Neural cell (in vitro differentiated cells): Measurements from ENCODE around the gene KRTAP1-5. TPM values are rescaled to one million over a fixed set of nuclear protein-coding genes. Genes with fewer than 3 reads are reported as not detected.
"Not testable (repeated sequence)": the region's sequence is repeated elsewhere in the genome, so short reads cannot be mapped to it uniquely, and the experiment has no call there.

Source experiments
- H2AFZ ChIP-seq: fragments of 200-600, 300-800 bp; sonication (generic), shearing (Covaris generic); 2 replicates; pipeline ENCODE4 v1.6.0; 2014; ENCODE audit warnings: low read depth, mild to moderate bottlenecking, antibody characterized with exemption, low read length, moderate library complexity
- H3F3A ChIP-seq: fragments of 200-600 bp; shearing (Covaris generic); 2 replicates; pipeline ENCODE4 v1.6.1; 2016; ENCODE audit warnings: mild to moderate bottlenecking, moderate library complexity, mixed read lengths, antibody characterized with exemption, low read length; ENCODE audit not compliant: insufficient read depth, poor library complexity, severe bottlenecking
- H3K27ac ChIP-seq: fragments of 200-600, 300-800 bp; sonication (generic), shearing (Covaris generic); 2 replicates; pipeline ENCODE4 v1.5.1; 2014; ENCODE audit warnings: mild to moderate bottlenecking, low read length, moderate library complexity
- H3K27me3 ChIP-seq: fragments of 300-800, 200-600 bp; sonication (generic), shearing (Covaris generic); 2 replicates; pipeline ENCODE4 v1.6.0; 2014; ENCODE audit warnings: mild to moderate bottlenecking, low read depth, low read length, moderate library complexity; ENCODE audit not compliant: insufficient read depth
- H3K36me3 ChIP-seq: fragments of 300-800, 200-600 bp; sonication (generic), shearing (Covaris generic); 2 replicates; pipeline ENCODE4 v1.5.1; 2014; ENCODE audit warnings: mild to moderate bottlenecking, antibody characterized with exemption, low read length, moderate library complexity; ENCODE audit not compliant: insufficient read depth
- H3K4me2 ChIP-seq: fragments of 300-800, 200-600 bp; sonication (generic), shearing (Covaris generic); 2 replicates; pipeline ENCODE4 v1.6.0; 2014; ENCODE audit warnings: mild to moderate bottlenecking, low read length
- H3K4me3 ChIP-seq: fragments of 300-800, 200-600 bp; sonication (generic), shearing (Covaris generic); 2 replicates; pipeline ENCODE4 v1.5.1; 2014; ENCODE audit warnings: mild to moderate bottlenecking, low read length, moderate library complexity
- H3K79me2 ChIP-seq: fragments of 200-600 bp; shearing (Covaris generic); replicated peaks from 2 replicates; pipeline ENCODE4 v1.6.0; 2014; ENCODE audit warnings: mild to moderate bottlenecking, low read length, moderate library complexity; ENCODE audit not compliant: insufficient read depth
- H3K9ac ChIP-seq: fragments of 300-800, 200-600 bp; sonication (generic), shearing (Covaris generic); 2 replicates; pipeline ENCODE4 v1.6.1; 2016; ENCODE audit warnings: mild to moderate bottlenecking, low read length, mixed read lengths
- H3K9me2 ChIP-seq: fragments of 200-600 bp; shearing (Covaris generic); 2 replicates; pipeline ENCODE4 v1.6.1; 2016; ENCODE audit warnings: mild to moderate bottlenecking, low read length, mixed read lengths; ENCODE audit not compliant: insufficient read depth
- H3K9me3 ChIP-seq: fragments of 200-600, 300-800 bp; sonication (generic), shearing (Covaris generic); 2 replicates; pipeline ENCODE4 v1.6.1; 2016; ENCODE audit warnings: mild to moderate bottlenecking, mixed run types, low read length, moderate library complexity, mixed read lengths
- H4K20me1 ChIP-seq: fragments of 200-600 bp; shearing (Covaris generic); 2 replicates; pipeline ENCODE4 v1.6.1; 2016; ENCODE audit warnings: mild to moderate bottlenecking, mixed run types; ENCODE audit not compliant: insufficient read depth
- EP300 ChIP-seq: fragments of 450-650 bp; conservative IDR thresholded peaks from 2 replicates; pipeline ENCODE4 v1.6.1; 2014; ENCODE audit warnings: antibody characterized with exemption, mild to moderate bottlenecking, moderate library complexity; ENCODE audit not compliant: poor library complexity, severe bottlenecking
- EZH2 ChIP-seq: fragments of 200-600, 300-800 bp; shearing (Covaris generic), sonication (generic); IDR thresholded peaks from 2 replicates; pipeline ENCODE4 v1.6.1; 2014; ENCODE audit warnings: antibody characterized with exemption, low read length, borderline replicate concordance, mild to moderate bottlenecking; ENCODE audit not compliant: insufficient read depth, poor library complexity, severe bottlenecking
- MXI1 ChIP-seq: fragments of 450-650 bp; conservative IDR thresholded peaks from 2 replicates; pipeline ENCODE4 v1.6.1; 2014; ENCODE audit warnings: antibody characterized with exemption, mild to moderate bottlenecking; ENCODE audit not compliant: poor library complexity, severe bottlenecking
- POLR2AphosphoS5 ChIP-seq: IDR thresholded peaks from 2 replicates; pipeline ENCODE4 v1.6.1; 2012
- RAD21 ChIP-seq: fragments of 450-650 bp; conservative IDR thresholded peaks from 2 replicates; pipeline ENCODE4 v1.6.1; 2014; ENCODE audit warnings: antibody characterized with exemption, mild to moderate bottlenecking, moderate library complexity
- SMC3 ChIP-seq: fragments of 450-650 bp; conservative IDR thresholded peaks from 2 replicates; pipeline ENCODE4 v1.6.1; 2014; ENCODE audit warnings: antibody characterized with exemption, mild to moderate bottlenecking, moderate library complexity; ENCODE audit not compliant: poor library complexity
- TAF1 ChIP-seq: IDR thresholded peaks from 2 replicates; pipeline ENCODE4 v1.6.1; 2012; ENCODE audit warnings: low read depth
- polyA plus RNA-seq: library from polyadenylated mRNA; depleted of rRNA; stranded (reverse); fragments of >200 nt; gene quantifications from 2 replicates; pipeline ENCODE4 v1.2.3, GENCODE V29; 2014
- TF ChIP-seq, protein P1 (sequence below): fragments of 450-650 bp; IDR thresholded peaks from 2 replicates; pipeline ENCODE4 v1.5.1; 2014; ENCODE audit warnings: antibody characterized with exemption, mild to moderate bottlenecking, moderate library complexity; ENCODE audit not compliant: poor library complexity, severe bottlenecking
- TF ChIP-seq, protein P2 (sequence below): IDR thresholded peaks from 2 replicates; pipeline ENCODE4 v1.6.1; 2012; ENCODE audit warnings: borderline replicate concordance

The KRTAP1-5 gene
- polyA plus RNA-seq, 1 donor from 2014 or later, result not detected

DNA sequence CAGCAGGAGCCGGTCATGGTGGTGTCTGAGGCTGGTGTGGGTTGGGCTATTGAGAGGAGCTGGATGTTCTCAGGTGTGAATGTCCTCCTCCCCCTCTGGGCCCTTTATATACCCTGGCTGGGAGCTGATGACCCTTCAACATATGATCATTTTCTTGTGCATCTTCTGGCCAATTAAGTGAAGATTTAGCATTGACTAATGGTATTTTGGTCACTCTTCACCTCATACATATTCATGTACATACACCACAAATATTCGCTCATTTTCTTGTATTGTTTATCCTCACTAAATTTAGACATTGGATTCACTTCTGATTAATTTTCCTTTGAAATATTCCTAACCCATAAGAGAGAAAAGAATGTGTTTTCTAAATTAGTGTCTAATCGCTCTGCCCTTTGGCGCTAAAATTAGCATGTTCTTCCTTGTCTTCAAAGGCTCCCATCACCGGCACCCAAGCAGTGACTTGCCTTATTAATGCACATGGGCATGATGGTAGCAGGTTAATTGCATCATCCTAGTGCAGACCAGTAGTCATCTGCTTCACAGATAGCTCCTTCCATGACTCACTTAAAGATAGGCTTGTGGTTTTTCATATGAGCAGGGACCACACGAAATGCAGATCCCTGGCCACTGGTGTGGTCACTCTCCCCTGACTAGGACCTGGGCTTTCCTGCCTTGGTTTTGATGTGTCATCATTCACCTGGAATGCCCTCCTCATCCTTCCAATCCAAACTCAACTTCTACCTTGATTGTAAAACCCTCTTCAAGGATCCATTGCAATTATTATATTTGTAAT lies 39.0 kb upstream of the KRTAP1-5 start, which contains the start of gene KRTAP2-4:
TSS of gene KRTAP2-4 (minus strand) at position 51 of the 796 bp plus-strand sequence. CDS start at position 17, 34 bp downstream.
- H3K9me3 ChIP-seq, result no peaks in the 10 kb centered on the region
- no peaks in the 10 kb centered on the region for H3F3A ChIP-seq
- H3K79me2 ChIP-seq, result no peaks in the 10 kb centered on the region
- no peak within 1 kb of the TSS for H3K27ac ChIP-seq
- H3K4me3 ChIP-seq, result no peak within 1 kb of the TSS
- H3K27me3 ChIP-seq, result no peaks in the 10 kb centered on the region
- no peak within 1 kb of the TSS for H3K4me2 ChIP-seq
- H2AFZ ChIP-seq, result no peak within 1 kb of the TSS
- no peak within 1 kb of the TSS for H3K9ac ChIP-seq
- no peaks in the 10 kb centered on the region for H3K36me3 ChIP-seq
- H3K9me2 ChIP-seq, result no peaks in the 10 kb centered on the region
- no peaks in the 10 kb centered on the region for H4K20me1 ChIP-seq
- no peak for TF ChIP-seq TAF1
- no peak for TF ChIP-seq EP300
- no peak for TF ChIP-seq POLR2AphosphoS5
- TF ChIP-seq, protein P1, sequence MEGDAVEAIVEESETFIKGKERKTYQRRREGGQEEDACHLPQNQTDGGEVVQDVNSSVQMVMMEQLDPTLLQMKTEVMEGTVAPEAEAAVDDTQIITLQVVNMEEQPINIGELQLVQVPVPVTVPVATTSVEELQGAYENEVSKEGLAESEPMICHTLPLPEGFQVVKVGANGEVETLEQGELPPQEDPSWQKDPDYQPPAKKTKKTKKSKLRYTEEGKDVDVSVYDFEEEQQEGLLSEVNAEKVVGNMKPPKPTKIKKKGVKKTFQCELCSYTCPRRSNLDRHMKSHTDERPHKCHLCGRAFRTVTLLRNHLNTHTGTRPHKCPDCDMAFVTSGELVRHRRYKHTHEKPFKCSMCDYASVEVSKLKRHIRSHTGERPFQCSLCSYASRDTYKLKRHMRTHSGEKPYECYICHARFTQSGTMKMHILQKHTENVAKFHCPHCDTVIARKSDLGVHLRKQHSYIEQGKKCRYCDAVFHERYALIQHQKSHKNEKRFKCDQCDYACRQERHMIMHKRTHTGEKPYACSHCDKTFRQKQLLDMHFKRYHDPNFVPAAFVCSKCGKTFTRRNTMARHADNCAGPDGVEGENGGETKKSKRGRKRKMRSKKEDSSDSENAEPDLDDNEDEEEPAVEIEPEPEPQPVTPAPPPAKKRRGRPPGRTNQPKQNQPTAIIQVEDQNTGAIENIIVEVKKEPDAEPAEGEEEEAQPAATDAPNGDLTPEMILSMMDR, result no peak
- no peak for TF ChIP-seq RAD21
- no peak for TF ChIP-seq SMC3
- TF ChIP-seq, protein P2, sequence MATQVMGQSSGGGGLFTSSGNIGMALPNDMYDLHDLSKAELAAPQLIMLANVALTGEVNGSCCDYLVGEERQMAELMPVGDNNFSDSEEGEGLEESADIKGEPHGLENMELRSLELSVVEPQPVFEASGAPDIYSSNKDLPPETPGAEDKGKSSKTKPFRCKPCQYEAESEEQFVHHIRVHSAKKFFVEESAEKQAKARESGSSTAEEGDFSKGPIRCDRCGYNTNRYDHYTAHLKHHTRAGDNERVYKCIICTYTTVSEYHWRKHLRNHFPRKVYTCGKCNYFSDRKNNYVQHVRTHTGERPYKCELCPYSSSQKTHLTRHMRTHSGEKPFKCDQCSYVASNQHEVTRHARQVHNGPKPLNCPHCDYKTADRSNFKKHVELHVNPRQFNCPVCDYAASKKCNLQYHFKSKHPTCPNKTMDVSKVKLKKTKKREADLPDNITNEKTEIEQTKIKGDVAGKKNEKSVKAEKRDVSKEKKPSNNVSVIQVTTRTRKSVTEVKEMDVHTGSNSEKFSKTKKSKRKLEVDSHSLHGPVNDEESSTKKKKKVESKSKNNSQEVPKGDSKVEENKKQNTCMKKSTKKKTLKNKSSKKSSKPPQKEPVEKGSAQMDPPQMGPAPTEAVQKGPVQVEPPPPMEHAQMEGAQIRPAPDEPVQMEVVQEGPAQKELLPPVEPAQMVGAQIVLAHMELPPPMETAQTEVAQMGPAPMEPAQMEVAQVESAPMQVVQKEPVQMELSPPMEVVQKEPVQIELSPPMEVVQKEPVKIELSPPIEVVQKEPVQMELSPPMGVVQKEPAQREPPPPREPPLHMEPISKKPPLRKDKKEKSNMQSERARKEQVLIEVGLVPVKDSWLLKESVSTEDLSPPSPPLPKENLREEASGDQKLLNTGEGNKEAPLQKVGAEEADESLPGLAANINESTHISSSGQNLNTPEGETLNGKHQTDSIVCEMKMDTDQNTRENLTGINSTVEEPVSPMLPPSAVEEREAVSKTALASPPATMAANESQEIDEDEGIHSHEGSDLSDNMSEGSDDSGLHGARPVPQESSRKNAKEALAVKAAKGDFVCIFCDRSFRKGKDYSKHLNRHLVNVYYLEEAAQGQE, result no peak
- TF ChIP-seq MXI1, result no peak
- no peak for TF ChIP-seq EZH2

DNA sequence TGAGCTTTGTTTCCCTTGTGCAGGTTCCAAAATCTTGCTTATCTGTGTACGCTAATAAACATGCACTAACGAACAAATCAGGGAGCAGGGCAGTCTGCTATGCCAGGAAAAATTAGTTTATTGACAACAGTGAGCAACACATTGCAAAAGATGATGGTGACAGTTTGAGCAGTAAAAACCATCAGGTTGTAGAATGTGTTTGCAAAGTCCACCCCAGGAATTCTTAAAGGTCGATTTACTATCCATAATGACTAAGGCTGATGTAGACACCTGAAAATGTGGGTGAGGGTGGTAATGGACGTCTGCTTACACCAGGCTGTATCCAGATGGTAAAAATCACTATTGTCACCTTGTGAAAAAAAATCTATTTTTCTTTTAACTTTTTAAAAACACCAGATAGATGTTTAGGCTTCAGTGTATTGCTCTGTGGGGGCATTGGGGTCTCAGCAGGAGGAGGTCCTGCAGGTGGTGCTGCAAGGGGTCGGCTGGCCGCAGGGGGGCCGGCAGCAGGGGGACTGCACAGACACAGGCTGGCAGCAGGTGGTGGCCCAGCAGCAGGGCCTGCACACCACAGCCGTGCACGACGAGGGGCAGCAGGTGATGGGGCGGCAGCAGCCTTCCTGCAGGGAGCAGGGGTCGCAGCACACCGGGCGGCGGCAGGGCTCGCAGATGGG lies 38.1 kb upstream of the KRTAP1-5 start:
- H3K27ac ChIP-seq, H4K20me1 ChIP-seq, H3K9me3 ChIP-seq, H3K79me2 ChIP-seq, H3K4me3 ChIP-seq, H2AFZ ChIP-seq, H3F3A ChIP-seq, H3K9ac ChIP-seq, H3K36me3 ChIP-seq, H3K27me3 ChIP-seq, H3K4me2 ChIP-seq, H3K9me2 ChIP-seq: not testable (repeated sequence)
